Measurements from ENCODE around the gene KRTAP9-2.
"Not testable (repeated sequence)": the region's sequence is repeated elsewhere in the genome, so short reads cannot be mapped to it uniquely, and the experiment has no call there.

GRCh38 chr17:41237116-41237515, 10.7 kb downstream of the KRTAP9-2 start:
- not testable (repeated sequence) for TF ChIP-seq CTCF, POLR2A, EP300 (IDR thresholded peaks at IDR 0.05)

Measured in tibial nerve (tissue), 4 donors.